ENCODE measurements around the gene MEN1.
A peak's percentile ranks its signal among the peaks of the same experiment; 100 is the strongest.

The MEN1 gene

GRCh38 chr11:64778223-64778472 is 32.2 kb downstream of the MEN1 start:
- no peak for DNase-seq

GRCh38 chr11:64777449-64778222 is 32.7 kb downstream of the MEN1 start:
- peak; percentile 77 for DNase-seq

GRCh38 chr11:64776875-64777274 is 33.5 kb downstream of the MEN1 start:
- no peak for DNase-seq

- DNase-seq, result no peak
These were observed 33.9 kb downstream of the MEN1 start for GRCh38 chr11:64776425-64776824.

- DNase-seq, result no peak
These were observed 36.2 kb downstream of the MEN1 start for GRCh38 chr11:64774144-64774543.

GRCh38 chr11:64772303-64773018 is 37.9 kb downstream of the MEN1 start:
- no peak for DNase-seq

- no peak for DNase-seq
These were observed 38.5 kb downstream of the MEN1 start for GRCh38 chr11:64771861-64772260.

- no peak for DNase-seq
These were observed 40.2 kb downstream of the MEN1 start for GRCh38 chr11:64770120-64770519.

- no peak for DNase-seq
These were observed 41.1 kb downstream of the MEN1 start for GRCh38 chr11:64769283-64769682.

GRCh38 chr11:64768300-64768694 is 42.1 kb downstream of the MEN1 start:
- no peak for DNase-seq

- peak; percentile 61 for DNase-seq
These were observed 42.7 kb downstream of the MEN1 start for GRCh38 chr11:64767344-64768299.

GRCh38 chr11:64766881-64767280 is 43.5 kb downstream of the MEN1 start:
- no peak for DNase-seq

GRCh38 chr11:64765851-64766665 is 44.3 kb downstream of the MEN1 start:
- no peak for DNase-seq

- no peak for DNase-seq
These were observed 45.0 kb downstream of the MEN1 start for GRCh38 chr11:64765291-64765850.

GRCh38 chr11:64764753-64765152 is 45.6 kb downstream of the MEN1 start:
- DNase-seq, result no peak

- DNase-seq, result no peak
These were observed 46.2 kb downstream of the MEN1 start for GRCh38 chr11:64764040-64764611.

- DNase-seq, result no peak
These were observed 46.8 kb downstream of the MEN1 start for GRCh38 chr11:64763526-64764039.

- DNase-seq, result peak; percentile 67
These were observed 47.5 kb downstream of the MEN1 start for GRCh38 chr11:64762674-64763525.

GRCh38 chr11:64762277-64762673 is 48.1 kb downstream of the MEN1 start:
- DNase-seq, result no peak

GRCh38 chr11:64760759-64761420 is 49.5 kb downstream of the MEN1 start:
- no peak for DNase-seq

Measured in fibroblast of upper back skin (primary cell).